GM23338 (cell line): ENCODE data around the gene TMEM204. TPM values are rescaled to one million over a fixed set of nuclear protein-coding genes. Genes with fewer than 3 reads are reported as not detected.

Source experiments
- ATAC-seq: fragments of 200-7000 bp; cut with Tn5 transposase; 3 replicates; pipeline ENCODE4 v1.9.1; 2020
- DNase-seq: peaks from one replicate; pipeline ENCODE4 v3.0.0-alpha.2; 2015; ENCODE audit warnings: low spot score
- H2AFZ ChIP-seq: fragments of 200-600 bp; sonication (generic); 2 replicates; pipeline ENCODE4 v1.8.0; 2016; ENCODE audit warnings: antibody characterized with exemption, mild to moderate bottlenecking, moderate library complexity
- H3F3A ChIP-seq: fragments of 200-600 bp; sonication (generic); replicated peaks from 2 replicates; pipeline ENCODE4 v1.8.0; 2017; ENCODE audit warnings: antibody characterized with exemption, mixed run types, low read depth
- H3K27ac ChIP-seq: fragments of 200-600 bp; sonication (generic); 2 replicates; pipeline ENCODE4 v1.6.1; 2016; ENCODE audit warnings: low read depth
- H3K27me3 ChIP-seq: fragments of 200-600 bp; sonication (generic); 2 replicates; pipeline ENCODE4 v1.8.0; 2016; ENCODE audit warnings: mild to moderate bottlenecking, mixed run types, moderate library complexity; ENCODE audit not compliant: insufficient read depth
- H3K36me3 ChIP-seq: fragments of 200-600 bp; sonication (generic); 2 replicates; pipeline ENCODE4 v1.8.0; 2016; ENCODE audit warnings: mild to moderate bottlenecking; ENCODE audit not compliant: insufficient read depth
- H3K4me1 ChIP-seq: fragments of 200-600 bp; sonication (generic); 2 replicates; pipeline ENCODE4 v1.8.0; 2016; ENCODE audit warnings: mild to moderate bottlenecking, moderate library complexity; ENCODE audit not compliant: insufficient read depth
- H3K4me2 ChIP-seq: fragments of 200-600 bp; sonication (generic); 2 replicates; pipeline ENCODE4 v1.7.1; 2017; ENCODE audit warnings: mixed run types
- H3K4me3 ChIP-seq: fragments of 200-600 bp; sonication (generic); 2 replicates; pipeline ENCODE4 v1.6.1; 2016; ENCODE audit warnings: mixed run types
- H3K79me2 ChIP-seq: fragments of 200-600 bp; sonication (generic); replicated peaks from 2 replicates; pipeline ENCODE4 v1.8.0; 2017; ENCODE audit warnings: mild to moderate bottlenecking; ENCODE audit not compliant: insufficient read depth
- H3K9me2 ChIP-seq: fragments of 200-600 bp; sonication (generic); 2 replicates; pipeline ENCODE4 v1.8.0; 2017; ENCODE audit not compliant: insufficient read depth
- H4K20me1 ChIP-seq: fragments of 200-600 bp; sonication (generic); replicated peaks from 2 replicates; pipeline ENCODE4 v1.8.0; 2017; ENCODE audit warnings: mild to moderate bottlenecking; ENCODE audit not compliant: insufficient read depth
- H3K27ac Mint-ChIP-seq: 2 replicates; pipeline ENCODE4 v1.8.0; 2020; ENCODE audit warnings: inconsistent platforms, mild to moderate bottlenecking, moderate library complexity, mixed read lengths
- H3K27me3 Mint-ChIP-seq: 3 replicates; pipeline ENCODE4 v1.8.0; 2022; ENCODE audit warnings: low read depth, mild to moderate bottlenecking, moderate library complexity, mixed read lengths, inconsistent platforms; ENCODE audit not compliant: insufficient read depth, poor library complexity
- H3K36me3 Mint-ChIP-seq: 3 replicates; pipeline ENCODE4 v1.8.0; 2021; ENCODE audit warnings: low read depth, mild to moderate bottlenecking, inconsistent platforms, moderate library complexity, mixed read lengths
- H3K4me1 Mint-ChIP-seq: 3 replicates; pipeline ENCODE4 v1.8.0; 2020; ENCODE audit warnings: mild to moderate bottlenecking, inconsistent platforms, mixed read lengths
- H3K4me3 Mint-ChIP-seq: 3 replicates; pipeline ENCODE4 v1.8.0; 2021; ENCODE audit warnings: moderate library complexity, mild to moderate bottlenecking, inconsistent platforms, mixed read lengths
- H3K9me3 Mint-ChIP-seq: 3 replicates; pipeline ENCODE4 v1.8.0; 2020; ENCODE audit warnings: moderate library complexity, mild to moderate bottlenecking, inconsistent platforms, mixed read lengths
- CREB1 ChIP-seq: fragments of 250-450 bp; sonication (Bioruptor Pico); IDR thresholded peaks from 2 replicates; pipeline ENCODE4 v1.5.0; 2020; ENCODE audit warnings: low read depth, mild to moderate bottlenecking, moderate library complexity
- EZH2 ChIP-seq: fragments of 200-600 bp; sonication (generic); IDR thresholded peaks from one replicate; pipeline ENCODE4 v1.8.0; 2017; ENCODE audit warnings: antibody characterized with exemption, mild to moderate bottlenecking, low read depth; ENCODE audit not compliant: unreplicated experiment
- EZH2phosphoT487 ChIP-seq: fragments of 200-600 bp; sonication (generic); IDR thresholded peaks from one replicate; pipeline ENCODE4 v1.8.1; 2018; ENCODE audit warnings: antibody characterized with exemption; ENCODE audit not compliant: unreplicated experiment
- JUNB ChIP-seq: IDR thresholded peaks from one replicate; pipeline ENCODE4 v1.6.1; 2016; ENCODE audit warnings: antibody characterized with exemption; ENCODE audit not compliant: unreplicated experiment
- NANOG ChIP-seq: IDR thresholded peaks from 2 replicates; pipeline ENCODE4 v1.6.1; 2016; ENCODE audit warnings: antibody characterized with exemption, borderline replicate concordance
- POLR2AphosphoS5 ChIP-seq: IDR thresholded peaks from 2 replicates; pipeline ENCODE4 v1.6.1; 2016; ENCODE audit warnings: antibody characterized with exemption, low read depth
- REST ChIP-seq: IDR thresholded peaks from one replicate; pipeline ENCODE4 v1.6.1; 2018; ENCODE audit warnings: antibody characterized with exemption; ENCODE audit not compliant: unreplicated experiment
- STAT1 ChIP-seq: IDR thresholded peaks from one replicate; pipeline ENCODE4 v1.6.1; 2016; ENCODE audit warnings: antibody characterized with exemption; ENCODE audit not compliant: unreplicated experiment
- ZNF114 ChIP-seq: fragments of 250-450 bp; sonication (Bioruptor Pico); IDR thresholded peaks from 2 replicates; pipeline ENCODE4 v1.5.0; 2020; ENCODE audit warnings: mild to moderate bottlenecking, moderate library complexity
- ZNF331 ChIP-seq: fragments of 250-450 bp; sonication (Bioruptor Pico); IDR thresholded peaks from 2 replicates; pipeline ENCODE4 v1.5.0; 2020; ENCODE audit warnings: low read depth, mild to moderate bottlenecking, moderate library complexity
- ZNF462 ChIP-seq: fragments of 250-450 bp; sonication (Bioruptor Pico); IDR thresholded peaks from 2 replicates; pipeline ENCODE4 v1.5.0; 2020; ENCODE audit warnings: mild to moderate bottlenecking, moderate library complexity
- polyA plus RNA-seq: library from polyadenylated mRNA; unstranded; fragments of >200 nt; fragmentation: Nextera tagmentation; extraction: Ambion mirVana; gene quantifications from 2 replicates; pipeline ENCODE4 v1.2.1, GENCODE V29; 2016
- total RNA-seq: library from RNA; depleted of rRNA; stranded (reverse); fragments of >200 nt; shearing (Covaris generic); gene quantifications from 2 replicates; pipeline ENCODE4 v1.2.3, GENCODE V29; 2014
- TF ChIP-seq, protein P1 (sequence below), 2 experiments: fragments of 200-600 bp in 1 of 2; sonication (generic) in 1 of 2; conservative IDR thresholded peaks; 2 replicates each; pipeline versions ENCODE4 v1.5.1 to v1.6.1; 2016 to 2017; ENCODE audit warnings: antibody characterized with exemption in 2 of 2, low read depth in 2 of 2, mild to moderate bottlenecking in 2 of 2, moderate library complexity in 1 of 2
- TF ChIP-seq, protein P2 (sequence below): IDR thresholded peaks from 2 replicates; pipeline ENCODE4 v1.6.1; 2016; ENCODE audit warnings: antibody characterized with exemption

The TMEM204 gene
- total and polyA plus RNA-seq, 2 experiments from 2014 or later = 0.14 to 0.21 TPM

DNA sequence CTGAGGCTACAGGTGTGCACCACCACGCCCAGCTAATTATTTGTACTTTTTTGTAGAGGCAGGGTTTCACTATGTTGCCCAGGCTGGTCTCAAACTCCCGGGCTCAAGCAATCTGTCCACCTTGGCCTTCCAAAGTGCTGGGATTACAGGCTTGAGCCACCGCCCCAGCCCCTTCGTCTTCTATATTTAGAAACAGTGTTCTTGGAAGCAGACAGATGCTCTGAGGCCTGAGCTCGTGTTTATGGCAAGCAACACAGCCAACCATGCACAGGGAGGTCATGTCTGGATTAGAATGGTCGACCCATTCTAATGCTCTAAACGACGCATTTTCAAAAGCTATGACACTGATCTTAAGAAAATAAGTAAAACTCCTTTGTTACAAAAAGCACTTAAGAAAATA lies 16.6 kb downstream of the TMEM204 start:
- H3K79me2 ChIP-seq = no peaks in the 10 kb centered on the region
- no peak overlapping the region for H3K4me2 ChIP-seq
- Mint-ChIP-seq H3K36me3 (peaks cover 3% of the 10 kb centered on the region; the same call in 1 of the 3 replicates), H3K27ac (no peak overlapping the region), H3K9me3 (no peaks in the 10 kb centered on the region), H3K4me1 (no peaks in the 10 kb centered on the region), H3K4me3 (no peak overlapping the region), H3K27me3 (peaks cover 12% of the 10 kb centered on the region)
- TF ChIP-seq EZH2 (no peak), JUNB (no peak), REST (no peak), NANOG (no peak), ZNF114 (no peak), ZNF331 (CRISPR knock-in tag) (no peak), CREB1 (no peak), STAT1 (no peak), POLR2AphosphoS5 (no peak), ZNF462 (CRISPR knock-in tag) (no peak), EZH2phosphoT487 (no peak)
- TF ChIP-seq, protein P1, sequence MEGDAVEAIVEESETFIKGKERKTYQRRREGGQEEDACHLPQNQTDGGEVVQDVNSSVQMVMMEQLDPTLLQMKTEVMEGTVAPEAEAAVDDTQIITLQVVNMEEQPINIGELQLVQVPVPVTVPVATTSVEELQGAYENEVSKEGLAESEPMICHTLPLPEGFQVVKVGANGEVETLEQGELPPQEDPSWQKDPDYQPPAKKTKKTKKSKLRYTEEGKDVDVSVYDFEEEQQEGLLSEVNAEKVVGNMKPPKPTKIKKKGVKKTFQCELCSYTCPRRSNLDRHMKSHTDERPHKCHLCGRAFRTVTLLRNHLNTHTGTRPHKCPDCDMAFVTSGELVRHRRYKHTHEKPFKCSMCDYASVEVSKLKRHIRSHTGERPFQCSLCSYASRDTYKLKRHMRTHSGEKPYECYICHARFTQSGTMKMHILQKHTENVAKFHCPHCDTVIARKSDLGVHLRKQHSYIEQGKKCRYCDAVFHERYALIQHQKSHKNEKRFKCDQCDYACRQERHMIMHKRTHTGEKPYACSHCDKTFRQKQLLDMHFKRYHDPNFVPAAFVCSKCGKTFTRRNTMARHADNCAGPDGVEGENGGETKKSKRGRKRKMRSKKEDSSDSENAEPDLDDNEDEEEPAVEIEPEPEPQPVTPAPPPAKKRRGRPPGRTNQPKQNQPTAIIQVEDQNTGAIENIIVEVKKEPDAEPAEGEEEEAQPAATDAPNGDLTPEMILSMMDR (conservative IDR thresholded peaks at IDR 0.05; ENCODE audit: low read depth in 2 of 2) = no peak
- TF ChIP-seq, protein P2, sequence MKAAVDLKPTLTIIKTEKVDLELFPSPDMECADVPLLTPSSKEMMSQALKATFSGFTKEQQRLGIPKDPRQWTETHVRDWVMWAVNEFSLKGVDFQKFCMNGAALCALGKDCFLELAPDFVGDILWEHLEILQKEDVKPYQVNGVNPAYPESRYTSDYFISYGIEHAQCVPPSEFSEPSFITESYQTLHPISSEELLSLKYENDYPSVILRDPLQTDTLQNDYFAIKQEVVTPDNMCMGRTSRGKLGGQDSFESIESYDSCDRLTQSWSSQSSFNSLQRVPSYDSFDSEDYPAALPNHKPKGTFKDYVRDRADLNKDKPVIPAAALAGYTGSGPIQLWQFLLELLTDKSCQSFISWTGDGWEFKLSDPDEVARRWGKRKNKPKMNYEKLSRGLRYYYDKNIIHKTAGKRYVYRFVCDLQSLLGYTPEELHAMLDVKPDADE = no peak
- H4K20me1 ChIP-seq = no peaks in the 10 kb centered on the region
- no peak for DNase-seq
- H2AFZ ChIP-seq = no peak overlapping the region
- no peaks in the 10 kb centered on the region for H3F3A ChIP-seq
- H3K9me2 ChIP-seq = no peaks in the 10 kb centered on the region
- no peak overlapping the region for H3K4me3 ChIP-seq
- H3K4me1 ChIP-seq = no peaks in the 10 kb centered on the region
- H3K27me3 ChIP-seq = no peaks in the 10 kb centered on the region
- no peak for ATAC-seq
- H3K27ac ChIP-seq = no peak overlapping the region
- no peaks in the 10 kb centered on the region for H3K36me3 ChIP-seq
